Stimulated activated CD8-positive, alpha-beta memory T cell treated with anti-CD3 and anti-CD28 coated beads, Interleukin-7, amount 100 ng/mL, for 48 hours (primary cell): Measurements from ENCODE around the gene ZMAT3.
A peak's percentile ranks its signal among the peaks of the same experiment; 100 is the strongest.
"Not testable (repeated sequence)": the region's sequence is repeated elsewhere in the genome, so short reads cannot be mapped to it uniquely, and the experiment has no call there.

Experiments
- DNase-seq, 2 donors: peaks; one replicate each; pipeline ENCODE4 v3.0.0-alpha.2; 2020; ENCODE audit warnings: low read depth in 1 of 2; ENCODE audit errors: extremely low read depth in 1 of 2

The ZMAT3 gene

DNA sequence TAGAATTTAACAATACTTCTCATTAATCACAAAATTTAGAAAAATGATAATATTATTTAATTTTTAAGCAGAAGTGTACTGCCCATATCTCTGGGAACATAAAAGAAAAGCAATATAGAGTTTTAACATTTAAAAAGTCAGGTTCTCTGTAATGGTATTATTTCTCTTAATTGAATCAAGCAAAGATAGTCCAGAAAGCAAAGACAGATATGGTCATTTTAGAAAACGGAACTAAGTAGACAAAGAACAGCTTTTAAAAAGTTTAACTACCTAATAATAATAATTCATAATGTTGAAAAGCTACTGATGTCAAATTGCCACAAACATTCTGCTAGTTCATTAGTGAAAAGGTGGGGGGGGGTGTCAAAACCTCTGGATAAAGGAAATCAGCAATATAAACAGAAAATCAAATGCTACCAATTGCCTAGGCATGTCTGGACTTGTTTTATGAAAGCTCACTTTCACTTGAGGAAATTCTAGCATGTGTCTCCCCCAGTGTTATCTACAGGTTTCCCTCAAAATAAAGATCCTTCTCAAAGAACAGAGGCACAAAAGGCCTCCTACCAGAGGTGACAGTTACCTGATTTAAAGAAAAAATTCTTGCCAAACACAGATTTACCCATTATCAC, 1.7 kb downstream of the ZMAT3 start:
- no peak for DNase-seq

DNA sequence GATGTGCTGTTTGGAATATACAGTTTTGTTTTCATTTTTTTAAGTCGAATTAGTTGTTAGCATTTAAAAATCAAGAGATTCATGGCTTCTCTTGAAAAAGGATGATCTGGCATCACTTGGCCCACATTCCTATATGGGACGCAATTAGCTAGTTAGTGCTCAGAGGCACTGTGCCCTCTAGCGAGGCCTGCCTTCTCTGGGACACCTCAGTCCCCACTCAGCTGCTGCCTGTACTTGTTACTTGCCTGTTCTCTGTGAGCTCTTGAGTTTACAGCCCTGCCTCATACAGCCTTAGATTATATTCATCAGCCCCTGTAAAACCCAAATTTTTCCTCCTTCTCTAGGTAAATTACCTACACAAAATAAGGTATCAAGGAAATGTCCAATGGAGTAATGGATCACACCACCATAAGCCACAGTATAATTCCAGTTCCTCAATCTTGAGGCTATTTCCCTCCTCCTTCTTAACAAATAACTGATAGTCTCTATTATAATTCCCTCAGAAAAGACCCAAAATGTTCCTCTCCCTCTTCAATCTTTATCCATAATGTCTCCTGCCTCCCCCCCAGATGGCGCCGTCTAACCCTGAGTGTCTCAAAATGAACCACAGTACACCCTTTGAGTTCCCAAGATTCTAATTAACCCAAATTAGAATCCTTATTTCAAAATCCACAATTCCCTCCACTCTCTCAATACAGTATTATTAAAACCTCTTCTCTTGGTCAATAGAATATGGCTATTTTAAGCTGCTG, 2.7 kb downstream of the ZMAT3 start:
- DNase-seq: no peak

DNA sequence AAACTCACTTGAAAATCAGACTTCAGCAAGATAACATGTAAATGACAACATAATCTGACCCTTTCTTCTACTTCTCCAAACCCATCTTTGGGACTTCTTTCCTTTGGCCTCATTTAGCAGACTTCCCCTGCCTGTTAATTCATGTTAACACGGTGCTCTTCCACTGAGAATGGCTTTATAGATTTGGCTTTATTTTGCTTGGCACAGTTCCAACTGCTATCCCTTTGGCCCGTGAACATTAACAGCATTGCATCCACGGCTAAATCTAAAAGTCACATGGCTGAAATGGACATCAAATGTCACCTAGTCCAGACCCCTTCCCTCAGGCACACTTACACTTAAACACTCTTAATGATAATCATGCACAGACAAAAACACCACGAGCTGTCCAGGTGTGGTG, 3.8 kb downstream of the ZMAT3 start:
- no peak for DNase-seq

DNA sequence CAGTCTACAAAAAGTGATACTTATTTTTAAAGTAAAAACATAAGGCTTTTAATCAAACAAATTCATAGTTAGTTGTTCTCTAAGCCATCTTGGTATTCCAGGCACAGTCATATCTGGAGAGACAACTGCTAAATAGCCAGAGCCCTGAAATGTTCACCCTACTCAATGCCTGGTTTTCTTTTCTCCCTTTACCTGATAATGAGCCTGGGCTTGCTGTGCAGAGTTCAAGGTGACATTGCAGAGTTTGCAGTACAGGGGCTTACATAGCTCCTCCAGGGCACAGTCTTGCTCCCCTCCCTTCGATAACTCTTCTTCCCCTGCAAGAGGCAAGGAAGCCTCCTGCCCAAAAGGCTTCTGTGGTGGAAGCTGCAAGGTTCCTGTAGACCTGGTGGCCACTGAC, 4.3 kb downstream of the ZMAT3 start:
- no peak for DNase-seq

DNA sequence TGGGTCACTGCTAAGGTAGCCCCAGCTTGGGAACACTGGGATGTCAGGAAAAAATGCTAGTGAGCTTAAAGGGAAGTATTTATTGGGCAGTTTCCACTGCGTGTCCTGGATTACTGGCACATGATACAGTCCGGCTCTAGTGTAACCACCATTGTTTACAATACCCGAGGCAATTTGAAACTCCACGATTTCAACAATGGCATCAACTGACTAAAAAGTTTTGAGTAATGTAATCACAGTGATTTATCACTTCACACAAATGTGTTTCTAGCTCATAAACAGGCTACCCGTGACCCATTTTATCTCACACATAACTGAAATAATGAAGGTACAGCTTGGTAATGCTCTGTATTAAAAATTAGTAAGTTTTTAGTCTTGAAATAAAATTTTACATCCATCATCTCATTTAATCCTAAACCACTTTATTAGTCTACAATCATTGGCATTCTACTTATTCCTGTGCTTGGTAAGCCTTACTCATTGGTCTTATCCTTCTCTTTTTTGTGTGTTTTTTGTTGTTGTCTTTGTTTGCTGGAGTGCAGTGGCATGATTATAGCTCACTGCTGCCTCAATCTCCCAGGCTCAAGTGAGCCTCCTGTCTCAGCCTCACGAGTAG, 7.6 kb downstream of the ZMAT3 start:
- DNase-seq: no peak

DNA sequence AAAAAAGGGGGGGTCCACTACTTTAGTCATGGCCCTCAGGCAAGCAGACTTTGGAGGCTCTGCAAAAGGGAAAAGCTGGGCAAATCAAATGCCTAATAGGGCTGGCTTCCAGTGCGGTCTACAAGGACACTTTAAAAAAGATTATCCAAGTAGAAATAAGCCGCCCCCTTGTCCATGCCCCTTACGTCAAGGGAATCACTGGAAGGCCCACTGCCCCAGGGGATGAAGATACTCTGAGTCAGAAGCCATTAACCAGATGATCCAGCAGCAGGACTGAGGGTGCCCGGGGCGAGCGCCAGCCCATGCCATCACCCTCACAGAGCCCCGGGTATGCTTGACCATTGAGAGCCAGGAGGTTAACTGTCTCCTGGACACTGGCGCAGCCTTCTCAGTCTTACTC, 15.3 kb downstream of the ZMAT3 start:
- DNase-seq: no peak

DNA sequence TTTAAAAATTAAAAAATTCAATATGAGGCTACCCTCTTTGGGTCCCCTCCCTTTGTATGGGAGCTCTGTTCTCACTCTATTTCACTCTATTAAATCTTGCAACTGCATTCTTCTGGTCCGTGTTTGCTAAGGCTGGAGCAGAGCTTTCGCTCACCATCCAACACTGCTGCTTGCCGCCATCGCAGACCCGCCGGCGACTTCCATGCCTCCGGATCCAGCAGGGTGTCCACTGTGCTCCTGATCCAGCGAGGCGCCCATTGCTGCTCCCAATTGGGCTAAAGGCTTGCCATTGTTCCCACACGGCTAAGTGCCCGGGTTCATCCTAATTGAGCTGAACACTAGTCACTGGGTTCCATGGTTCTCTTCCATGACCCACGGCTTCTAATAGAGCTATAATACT, 17.0 kb downstream of the ZMAT3 start:
- DNase-seq: not testable (repeated sequence)

DNA sequence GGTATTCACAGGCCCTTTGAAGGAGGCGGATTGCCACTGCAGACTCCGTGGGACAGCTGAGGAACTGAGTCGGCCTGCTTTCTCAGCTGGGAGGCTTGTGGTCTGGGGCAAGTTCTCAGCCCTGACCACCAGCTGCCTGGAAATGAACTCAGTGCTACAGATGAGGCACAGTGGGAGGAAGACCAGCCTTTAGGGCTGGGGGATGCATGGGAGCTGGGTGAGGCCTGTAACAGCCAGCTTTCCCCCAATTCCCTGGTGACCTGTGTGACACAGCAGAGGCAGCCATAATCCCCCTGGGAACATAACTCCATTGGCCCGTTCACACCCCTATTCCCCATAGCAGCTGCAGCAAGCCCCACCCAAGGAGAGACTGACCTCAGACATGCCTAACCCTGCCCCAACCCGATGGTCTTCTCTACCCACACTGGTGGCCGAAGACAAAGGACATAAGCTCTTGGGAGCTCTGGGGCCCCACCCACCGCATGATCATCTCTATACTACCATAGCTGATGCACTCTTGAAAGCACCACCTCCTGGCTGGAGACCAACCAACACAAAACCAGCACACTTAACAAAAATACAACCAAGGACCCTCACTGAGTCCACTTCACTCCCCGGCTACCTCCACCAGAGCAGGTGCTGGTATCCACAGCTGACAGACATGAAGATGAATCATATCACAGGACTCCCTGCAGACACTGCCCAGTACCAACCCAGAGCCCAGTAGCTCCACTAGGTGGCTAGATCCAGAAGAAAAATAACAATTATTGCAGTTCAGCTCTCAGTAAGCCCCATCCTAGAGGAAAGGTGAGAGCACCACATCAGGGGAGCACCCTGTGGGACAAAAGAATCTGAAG, 24.9 kb downstream of the ZMAT3 start:
- no peak for DNase-seq

DNA sequence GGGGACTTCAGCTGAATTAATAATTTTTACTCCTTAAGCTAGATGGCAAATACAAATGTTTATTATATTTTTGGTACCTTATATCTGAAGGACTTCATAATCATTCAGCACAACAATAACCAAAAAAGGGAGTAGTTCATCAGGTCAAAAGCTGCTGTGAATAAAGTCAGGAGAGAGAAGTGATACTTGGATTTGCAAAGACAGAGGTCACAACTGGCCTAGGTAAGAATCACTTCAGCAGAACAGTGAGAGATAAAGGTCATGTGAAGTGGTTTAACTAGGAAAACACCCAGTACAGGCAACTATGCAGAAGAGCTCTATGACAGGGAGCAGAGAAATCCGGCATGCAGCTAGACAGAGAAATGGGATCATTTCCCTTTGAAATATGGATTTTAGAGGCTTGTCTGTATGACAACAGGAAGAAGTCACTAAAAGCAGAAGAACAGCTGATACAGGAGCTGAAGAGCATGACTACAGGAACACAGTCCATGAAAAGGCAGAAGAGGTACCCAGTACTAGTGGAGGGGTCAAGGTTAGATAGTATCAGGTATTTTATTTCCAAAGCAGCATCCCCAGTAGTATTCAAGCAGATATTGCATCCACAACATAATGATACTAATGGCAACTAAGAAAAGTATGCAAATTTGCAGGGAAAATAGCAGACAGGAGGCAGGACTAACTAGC, 25.7 kb downstream of the ZMAT3 start:
- no peak for DNase-seq

DNA sequence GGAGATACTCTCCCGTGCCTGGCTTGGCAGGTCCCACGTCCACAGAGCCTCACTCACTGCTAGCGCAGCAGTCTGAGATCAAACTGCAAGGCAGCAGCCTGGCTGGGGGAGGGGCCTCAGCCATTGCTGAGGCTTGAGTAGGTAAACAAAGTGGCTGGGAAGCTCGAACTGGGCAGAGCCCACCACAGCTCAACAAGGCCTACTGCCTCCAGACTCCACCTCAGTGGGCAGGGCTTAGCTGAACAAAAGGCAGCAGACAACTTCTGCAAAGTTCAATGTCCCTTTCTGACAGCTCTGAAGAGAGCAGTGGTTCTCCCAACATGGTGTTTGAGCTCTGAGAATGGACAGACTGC, 32.7 kb downstream of the ZMAT3 start:
- DNase-seq: not testable (repeated sequence)

DNA sequence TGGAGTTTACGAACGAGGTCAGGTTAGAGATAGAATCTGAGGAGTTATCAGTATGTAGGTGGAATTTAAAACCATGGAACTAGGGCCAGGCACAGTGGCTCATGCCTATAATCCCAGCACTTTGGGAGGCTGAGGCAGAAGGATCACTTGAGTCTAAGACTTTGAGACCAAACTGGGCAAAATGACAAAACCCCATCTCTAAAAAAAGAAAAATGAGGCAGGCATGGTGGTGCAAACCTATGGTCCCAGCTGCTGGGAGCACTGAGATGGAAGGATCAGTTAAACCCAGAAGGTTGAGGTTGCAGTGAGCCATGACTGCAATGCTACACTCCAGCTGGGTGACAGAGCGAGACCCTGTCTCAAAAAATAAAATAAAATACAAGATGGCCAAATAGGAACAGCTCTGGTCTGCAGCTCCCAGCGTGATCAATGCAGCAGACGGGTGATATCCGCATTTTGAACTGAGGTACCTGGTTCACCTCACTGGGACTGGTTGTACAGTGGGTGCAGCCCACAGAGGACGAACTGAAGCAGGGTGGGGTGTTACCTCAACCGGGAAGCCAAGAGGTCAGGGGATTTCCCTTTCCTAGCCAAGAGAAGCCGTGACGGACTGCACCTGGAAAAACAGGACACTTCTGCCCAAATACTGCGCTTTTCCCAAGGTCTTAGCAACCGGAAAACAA, 33.3 kb downstream of the ZMAT3 start:
- DNase-seq: no peak

DNA sequence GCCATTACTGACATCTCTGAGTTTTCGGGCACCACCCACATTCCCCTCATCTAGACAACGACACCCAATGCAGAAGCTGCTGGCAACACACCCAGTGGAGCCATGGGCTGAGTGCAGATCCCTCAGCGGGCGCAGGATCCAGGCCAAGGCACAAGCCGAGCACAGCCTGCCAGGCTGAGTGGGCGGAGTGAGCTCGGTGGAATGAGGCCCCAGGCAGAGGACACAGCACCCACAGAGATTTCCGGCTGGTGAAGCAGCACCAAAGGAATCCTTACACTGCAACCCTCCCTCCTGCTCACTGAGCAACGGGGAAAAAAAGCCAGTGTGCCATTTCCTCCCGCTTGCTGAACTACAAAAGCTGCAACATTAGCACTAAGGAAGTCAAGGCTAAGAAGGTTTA, 34.3 kb downstream of the ZMAT3 start:
- DNase-seq: peak in 1 of 2 donors; percentile 39

DNA sequence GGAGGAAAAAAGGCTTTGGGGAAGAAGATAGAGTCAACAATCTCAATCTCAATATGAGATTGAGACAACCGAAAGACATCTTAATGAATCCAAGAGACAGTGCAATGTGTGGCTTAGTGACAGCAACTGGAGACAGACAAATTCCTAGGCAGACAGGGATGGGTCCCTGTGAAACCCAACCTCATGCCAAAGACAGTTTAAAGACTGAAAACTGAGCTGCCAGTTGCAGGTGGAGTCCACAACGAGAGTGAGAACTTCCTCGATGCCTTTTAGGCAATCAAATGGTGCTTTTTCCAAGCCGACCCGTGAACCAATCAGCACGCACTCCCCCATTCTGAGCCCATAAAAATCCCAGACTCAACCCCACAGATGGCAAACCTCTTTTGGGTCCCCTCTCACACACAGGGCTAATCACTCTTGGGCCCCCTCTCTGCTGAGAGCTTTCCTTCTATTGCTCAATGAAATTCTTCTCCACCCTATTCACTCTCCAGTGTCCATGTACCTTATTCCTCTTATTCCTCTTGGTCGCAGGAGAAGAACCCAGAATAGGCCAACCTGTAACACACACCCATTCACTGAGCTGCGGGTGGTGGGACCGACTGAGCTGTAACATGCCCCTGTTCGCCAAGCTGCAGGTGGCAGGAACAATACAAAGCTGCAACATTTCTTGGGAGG, 34.8 kb downstream of the ZMAT3 start:
- no peak for DNase-seq

DNA sequence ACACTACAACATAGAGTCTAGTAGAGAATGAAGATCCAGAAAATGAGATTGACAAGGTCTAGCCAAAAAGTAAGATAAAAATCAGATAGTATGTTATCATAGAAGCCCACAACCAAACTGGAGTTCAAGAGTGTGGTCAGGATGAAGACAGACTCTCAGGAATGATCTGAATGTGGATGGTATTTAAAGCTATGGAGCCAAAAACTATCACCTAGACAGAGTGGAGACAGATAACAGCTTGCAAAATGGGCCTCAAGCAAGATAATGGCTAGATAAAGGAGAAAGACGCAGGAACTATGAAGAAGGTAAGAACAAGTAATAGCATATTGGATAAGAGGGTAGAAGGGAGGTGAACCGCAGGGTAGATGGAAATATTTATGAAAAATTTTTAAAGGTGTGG, 35.4 kb downstream of the ZMAT3 start:
- DNase-seq: no peak

DNA sequence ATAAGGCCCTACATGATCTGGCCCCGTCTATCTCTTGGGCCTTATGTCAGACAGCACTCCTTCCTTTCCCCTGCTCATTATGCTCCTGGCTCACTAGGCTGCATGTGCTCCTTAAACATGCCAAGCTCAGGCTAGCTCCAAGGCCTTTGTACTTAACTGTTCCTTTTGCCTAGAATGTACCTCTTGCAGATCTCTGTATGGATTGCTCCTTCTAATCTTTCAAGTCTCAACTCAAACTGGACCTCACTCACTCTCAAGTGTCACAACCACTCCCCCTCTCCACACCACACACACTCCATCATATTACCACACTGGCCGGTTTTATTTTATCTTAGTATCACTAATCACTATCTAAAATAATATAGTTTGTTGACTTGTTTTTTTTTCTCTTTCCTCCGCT, 36.4 kb downstream of the ZMAT3 start:
- DNase-seq: no peak

DNA sequence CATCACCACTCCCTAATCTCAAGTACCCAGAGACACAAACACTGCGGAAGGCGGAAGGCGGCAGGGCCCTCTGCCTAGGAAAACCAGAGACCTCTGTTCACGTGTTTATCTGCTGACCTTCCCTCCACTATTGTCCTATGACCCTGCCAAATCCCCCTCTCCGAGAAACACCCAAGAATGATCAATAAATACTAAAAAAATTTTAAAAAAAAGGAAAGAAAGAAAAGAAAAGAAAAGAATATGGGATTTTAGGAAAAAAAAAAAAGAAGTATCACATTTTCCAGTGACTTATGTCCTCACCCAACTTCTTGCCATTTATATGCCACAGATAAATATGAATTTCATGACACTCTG, 38.3 kb downstream of the ZMAT3 start:
- DNase-seq: not testable (repeated sequence)

DNA sequence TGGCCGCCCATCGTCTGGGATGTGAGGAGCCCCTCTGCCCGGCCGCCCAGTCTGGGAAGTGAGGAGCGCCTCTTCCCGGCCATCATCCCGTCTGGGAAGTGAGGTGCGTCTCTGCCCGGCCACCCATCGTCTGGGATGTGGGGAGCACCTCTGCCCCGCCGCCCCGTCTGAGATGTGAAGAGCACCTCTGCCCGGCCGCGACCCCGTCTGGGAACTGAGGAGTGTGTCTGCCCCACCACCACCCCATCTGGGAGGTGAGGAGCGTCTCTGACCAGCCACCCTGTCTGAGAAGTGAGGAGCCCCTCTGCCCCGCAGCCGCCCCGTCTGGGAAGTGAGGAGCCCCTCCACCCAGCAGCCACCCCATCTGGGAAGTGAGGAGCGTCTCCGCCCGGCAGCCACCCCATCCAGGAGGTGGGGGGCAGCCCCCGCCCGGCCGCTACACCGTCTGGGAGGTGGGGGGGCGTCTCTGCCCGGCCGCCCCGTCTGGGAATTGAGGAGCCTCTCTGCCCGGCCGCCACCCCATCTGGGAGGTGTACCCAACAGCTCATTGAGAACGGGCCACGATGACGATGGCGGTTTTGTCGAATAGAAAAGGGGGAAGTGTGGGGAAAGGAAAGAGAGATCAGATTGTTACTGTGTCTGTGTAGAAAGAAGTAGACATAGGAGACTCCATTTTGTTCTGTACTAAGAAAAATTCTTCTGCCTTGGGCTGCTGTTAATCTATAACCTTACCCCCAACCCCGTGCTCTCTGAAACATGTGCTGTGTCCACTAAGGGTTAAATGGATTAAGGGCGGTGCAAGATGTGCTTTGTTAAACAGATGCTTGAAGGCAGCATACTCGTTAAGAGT, 38.9 kb downstream of the ZMAT3 start:
- not testable (repeated sequence) for DNase-seq

DNA sequence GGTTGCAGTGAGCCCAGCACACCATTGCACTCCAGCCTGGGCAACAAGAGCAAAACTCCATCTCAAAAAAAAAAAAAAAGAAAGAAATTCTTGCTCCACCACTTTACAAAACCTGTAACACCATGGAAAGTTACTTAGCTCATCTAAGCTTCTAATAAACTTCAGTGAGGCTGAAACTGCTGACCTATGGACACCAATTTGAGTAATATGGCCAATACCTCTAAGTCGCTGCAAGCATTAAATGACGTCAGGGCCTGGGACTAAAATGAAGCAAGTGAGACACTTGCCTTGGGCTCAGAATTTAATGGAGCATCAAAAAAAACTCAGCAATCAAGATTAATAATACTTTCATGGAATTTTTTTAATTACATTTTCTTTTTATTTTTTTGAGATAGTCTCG, 42.5 kb downstream of the ZMAT3 start:
- DNase-seq: no peak

DNA sequence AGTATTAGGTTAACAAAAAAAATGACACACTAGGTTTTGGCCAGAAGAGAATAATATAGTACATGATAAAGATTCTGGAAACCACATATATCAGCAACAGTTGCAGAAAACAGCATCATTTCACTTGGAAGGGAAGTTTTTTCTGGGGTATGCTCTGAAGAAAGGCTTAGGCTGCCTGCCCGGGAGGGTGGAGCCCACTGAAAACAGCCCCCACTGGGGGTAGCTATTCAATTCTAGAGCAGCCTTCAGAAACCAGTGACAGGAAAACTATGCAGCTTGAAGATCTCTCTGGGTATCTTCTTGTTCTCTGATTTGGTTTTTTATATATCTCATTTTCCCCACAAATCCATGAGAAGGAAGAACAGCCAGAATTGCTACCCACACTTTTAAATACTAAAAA, 43.2 kb downstream of the ZMAT3 start:
- no peak for DNase-seq
